Measurements from ENCODE around the gene TSPAN11.
"Not testable (repeated sequence)": the region's sequence is repeated elsewhere in the genome, so short reads cannot be mapped to it uniquely, and the experiment has no call there.

Gene TSPAN11

DNA sequence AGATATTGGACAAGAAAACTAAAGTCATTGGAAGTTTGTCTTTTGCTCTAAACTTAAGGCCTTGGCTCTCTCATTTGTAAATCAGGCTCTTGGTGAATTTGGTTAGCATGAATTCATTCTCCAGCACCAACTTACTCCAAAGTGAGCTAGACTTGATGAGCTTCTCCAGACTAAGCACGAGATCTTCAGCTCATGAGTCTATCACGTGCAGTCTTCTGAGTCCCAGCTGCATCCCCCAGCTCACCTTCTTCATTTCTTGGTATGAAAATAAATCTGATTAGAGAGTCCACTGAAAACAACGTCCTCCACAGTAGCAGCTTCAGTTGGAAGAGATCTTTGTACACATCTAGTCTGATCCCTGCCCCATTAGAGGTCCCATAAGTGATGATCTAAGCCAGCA lies 94.6 kb downstream of the TSPAN11 start:
- DNase-seq = no peak

DNA sequence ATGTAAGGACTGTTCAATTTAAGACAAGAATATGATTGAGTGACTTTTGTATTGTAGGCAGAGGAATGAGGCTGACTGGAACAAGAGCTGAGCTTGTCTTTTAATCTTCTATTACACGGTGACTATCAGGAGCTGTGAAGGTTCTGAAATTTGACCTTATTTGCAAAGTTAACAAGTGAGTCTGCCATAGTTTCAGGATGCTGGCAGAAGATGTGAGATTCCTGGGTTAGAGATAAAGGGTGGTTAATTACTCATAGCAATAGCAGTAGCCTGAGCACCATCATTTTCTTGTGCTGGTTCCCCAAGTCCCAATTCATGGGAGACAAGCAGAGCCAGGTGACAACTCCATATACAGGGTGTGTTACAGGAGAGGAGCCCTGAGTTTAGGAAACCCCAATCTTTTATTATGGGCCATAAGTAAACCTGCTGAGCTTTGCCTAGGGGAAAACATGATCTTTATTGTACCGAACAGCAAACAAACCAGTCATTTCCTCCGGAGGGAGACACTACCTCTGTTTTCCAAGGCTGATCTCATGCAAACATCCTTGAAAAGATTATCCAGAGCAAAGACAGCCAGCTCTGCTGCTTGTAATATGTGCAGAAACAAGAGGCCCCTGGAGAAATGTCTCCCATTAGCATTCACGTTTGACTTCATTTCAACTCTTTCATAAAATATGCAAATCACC lies 95.4 kb downstream of the TSPAN11 start:
- no peak for DNase-seq

DNA sequence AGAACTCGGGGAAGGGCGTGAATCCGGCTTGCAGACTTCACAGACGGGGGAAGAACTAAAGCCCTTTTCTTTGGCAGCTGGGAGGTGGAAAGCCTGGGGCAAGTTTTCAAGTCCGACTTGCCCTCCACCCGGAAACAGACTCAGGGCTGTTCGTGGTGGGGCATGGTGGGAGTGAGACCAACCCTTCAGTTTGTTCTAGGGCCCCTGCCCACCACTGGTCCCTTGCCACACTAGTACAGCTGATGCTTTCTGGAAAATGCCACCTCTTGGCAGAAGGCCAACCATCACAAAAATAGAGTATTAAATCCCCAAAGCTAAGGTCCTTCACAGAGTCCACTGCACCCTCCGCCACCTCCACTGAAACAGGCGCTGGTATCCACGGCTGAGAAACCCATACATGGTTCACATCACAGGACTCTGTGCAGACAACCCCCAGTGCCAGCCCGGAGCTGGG lies 96.8 kb downstream of the TSPAN11 start:
- no peak for DNase-seq

DNA sequence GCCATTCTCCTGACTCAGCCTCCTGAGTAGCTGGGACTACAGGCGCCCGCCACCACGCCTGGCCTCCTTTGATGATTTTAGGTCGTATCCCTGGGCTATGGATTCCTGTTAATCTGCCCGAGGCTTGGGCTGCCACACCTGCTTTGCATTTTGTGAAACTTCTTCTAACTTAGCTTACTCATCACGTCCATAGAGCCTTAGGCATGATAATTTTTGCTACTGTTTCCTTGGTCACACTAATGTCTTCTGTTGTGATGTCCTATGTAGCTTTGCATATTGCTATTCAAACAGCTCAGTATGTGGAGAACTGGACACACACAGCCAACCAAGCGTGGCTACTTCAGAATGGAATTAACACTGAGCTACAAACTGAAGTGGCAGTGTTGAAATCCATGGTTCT lies 99.7 kb downstream of the TSPAN11 start:
- DNase-seq = no peak

DNA sequence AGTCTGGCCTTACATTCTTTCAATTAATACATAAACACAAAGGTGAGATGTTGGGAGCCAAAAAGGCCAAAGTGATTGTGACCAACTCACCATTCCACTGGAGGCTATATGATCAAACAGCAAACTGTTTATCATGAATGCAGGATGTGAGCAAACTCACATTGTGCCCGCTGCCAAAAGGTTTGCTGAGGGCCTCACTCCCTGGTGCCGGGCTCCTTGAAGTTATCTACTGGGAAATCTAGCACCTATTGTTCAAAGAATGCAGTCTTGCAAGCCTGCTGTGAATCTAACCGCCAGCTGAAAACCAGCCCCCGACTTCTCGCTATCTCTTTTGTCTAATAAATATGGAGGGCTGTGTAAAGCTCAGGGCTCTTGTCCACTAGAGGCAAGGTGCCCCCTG lies 100.5 kb downstream of the TSPAN11 start:
- DNase-seq = not testable (repeated sequence)

DNA sequence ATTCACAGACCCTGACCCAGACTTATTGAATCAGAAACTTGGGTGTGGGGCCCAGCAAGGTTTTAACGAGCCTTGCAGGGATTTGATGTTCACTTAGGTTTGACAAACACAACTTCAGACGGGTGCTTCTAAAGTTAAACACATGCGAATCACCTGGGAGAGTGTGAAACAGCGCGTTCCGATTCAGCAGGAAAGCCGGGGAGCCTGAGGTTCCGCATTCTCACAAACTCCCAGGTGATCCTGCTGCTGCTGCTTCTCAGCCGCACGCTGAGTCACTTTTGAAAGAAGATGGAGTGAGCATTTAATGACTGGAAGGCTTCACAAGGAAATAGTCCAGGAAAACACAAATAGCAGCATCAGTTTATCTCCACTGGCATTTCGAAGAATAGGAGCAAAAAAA lies 102.9 kb downstream of the TSPAN11 start:
- no peak for DNase-seq

DNA sequence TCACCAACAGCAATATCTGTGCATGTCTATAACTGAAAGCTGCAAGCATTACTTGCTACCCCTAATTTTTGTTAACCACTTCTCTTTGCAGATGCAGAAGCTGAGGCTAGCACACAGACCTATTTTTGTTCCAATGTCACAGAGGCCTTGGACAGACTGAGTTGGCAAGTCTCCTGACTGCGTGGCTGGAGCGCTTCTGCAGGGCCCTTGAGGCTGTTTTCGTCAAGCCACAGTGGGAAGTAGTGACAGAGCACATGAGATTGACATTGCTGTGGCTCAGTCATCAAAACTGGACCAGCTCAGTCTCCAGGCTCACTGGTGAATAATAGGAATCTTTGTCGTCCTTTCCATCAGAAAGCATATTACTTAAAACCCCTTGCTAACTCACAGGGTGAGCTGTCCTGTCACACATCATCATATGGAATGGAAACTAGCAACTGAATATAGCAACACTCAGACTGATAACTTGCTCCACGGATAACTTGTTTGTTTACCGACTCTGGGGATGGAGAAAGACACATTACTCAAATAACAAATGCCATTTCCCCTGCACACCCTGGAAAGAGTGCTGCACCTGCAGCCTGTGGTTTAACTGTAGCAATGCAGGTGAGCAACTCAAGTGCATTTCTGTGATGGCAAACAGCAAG lies 103.5 kb downstream of the TSPAN11 start:
- no peak for DNase-seq

DNA sequence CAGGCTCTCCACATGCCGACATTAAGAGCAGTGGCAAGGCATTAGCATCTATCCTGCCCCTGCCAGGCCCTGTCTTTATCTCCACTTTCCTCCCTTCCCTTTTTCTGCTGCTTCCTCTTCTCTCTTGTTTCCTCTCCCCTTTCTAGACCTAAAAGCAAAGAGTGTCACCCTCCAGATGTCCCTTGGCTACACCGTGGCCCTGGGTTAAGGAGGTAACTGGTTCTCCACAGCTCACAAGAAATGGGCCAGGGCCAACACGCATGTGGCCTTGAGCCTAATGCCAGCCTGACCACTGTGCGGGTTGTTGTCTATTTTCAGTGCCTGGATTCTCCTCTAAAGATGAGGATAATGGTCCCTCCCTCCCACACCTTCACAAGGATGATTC lies 105.4 kb downstream of the TSPAN11 start:
- DNase-seq = no peak

DNA sequence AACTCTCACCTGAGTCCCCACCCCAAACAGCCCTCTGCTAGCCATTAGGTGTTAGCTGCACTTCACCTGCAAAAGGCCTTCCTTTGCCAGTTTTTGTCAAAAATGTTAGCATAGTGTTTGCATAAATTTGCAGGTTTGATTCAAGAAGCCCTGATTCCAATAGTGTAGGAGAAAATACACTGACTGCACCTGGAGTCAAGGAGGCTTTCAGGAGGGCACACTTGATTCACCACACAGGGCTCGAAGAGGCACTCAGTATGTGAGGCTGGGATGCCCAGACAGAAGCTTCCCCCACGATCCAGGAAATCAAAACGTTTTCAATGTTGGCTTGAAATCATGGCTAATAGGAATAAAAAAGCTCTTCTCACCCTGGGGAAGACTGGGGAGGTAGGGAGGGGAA lies 106.6 kb downstream of the TSPAN11 start:
- no peak for DNase-seq

DNA sequence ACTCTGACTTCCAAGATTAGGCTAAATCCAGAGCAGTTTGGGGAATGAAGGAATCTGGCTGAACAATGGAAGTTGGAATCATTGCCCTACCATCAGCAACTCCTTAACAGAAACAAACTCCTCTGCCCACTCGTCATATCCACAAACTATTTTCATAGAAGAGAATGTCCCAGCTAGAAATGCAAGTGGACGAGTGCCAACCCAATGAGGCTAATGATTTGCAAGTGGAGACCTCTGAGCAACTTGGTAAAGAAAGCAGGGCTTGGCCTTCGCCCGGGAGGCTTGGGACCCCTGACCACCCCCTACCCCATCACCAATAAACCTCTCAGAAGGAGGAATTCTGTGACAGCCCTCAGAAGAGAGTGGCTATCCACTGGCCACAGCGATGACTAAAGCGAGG lies 107.1 kb downstream of the TSPAN11 start:
- no peak for DNase-seq

DNA sequence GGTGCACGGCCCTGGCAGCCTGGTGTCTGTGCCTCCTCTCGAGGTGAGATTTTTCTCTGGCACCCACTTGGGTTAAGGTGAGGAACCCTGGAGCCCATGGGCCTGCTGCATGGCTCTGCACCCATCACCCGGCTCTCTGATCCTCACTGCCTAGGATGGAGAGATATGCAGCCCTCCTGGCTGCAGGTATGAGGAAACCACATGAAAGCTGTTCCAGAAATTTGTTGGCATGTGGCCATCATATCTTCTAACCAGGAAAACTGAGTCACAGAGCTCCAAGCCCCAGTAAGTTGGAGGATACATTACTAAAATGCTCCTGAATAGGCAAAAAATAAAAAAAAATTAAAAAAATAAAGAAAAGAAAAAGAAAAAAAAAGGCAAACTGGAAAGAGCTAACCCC lies 107.8 kb downstream of the TSPAN11 start:
- DNase-seq = no peak

DNA sequence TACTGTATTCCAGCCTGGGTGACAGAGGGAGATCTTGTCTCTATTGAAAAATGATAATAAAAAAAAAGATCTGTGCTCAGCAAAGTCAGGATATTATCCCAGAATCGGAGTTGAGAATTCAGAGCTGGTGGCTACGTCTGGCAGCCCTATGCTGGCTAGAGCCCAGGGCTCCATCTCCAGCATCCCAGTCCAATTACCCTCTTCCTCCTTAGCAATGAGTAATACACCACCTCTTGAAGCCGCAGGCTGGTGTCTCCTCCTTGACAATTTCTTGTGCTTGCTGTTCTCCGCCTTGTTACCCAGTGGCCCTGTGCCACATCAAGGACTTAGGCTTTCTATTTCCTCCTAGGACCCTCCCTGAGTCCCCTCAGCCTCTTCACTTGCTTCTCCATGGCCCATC lies 108.7 kb downstream of the TSPAN11 start:
- DNase-seq = no peak

DNA sequence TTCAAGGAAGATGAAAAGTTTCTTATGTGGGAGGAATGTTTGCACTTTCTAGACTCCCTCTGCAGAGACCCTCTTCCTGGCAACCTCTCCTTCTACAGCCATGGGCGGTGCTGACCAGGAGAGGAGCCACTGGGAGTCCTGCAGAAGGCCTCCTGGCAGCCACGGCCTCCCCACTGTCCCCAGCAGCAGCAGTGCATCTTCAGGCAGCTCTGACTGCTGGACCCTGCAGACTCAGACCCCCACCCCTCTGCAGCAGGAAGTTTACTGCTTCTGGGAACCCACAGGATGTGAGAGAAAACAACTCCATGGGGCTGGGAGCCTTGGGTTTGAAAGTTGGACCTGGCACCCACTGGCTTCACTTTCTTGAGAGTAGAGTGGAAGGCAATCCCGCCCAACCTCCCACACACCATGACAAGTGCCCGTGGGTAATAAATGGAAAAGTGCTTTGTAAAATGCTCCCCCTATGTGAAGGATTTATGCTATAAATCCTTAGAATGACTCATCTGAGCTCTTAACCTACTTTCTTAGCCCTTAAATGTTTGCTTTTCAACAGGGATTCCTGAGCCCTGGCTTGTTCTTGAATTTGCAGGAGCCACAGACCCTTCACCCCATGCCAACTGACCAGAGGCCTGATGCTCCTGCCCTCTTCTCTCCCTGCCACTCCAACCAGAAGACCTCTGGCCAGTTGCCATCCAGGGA lies 109.6 kb downstream of the TSPAN11 start:
- DNase-seq = no peak

DNA sequence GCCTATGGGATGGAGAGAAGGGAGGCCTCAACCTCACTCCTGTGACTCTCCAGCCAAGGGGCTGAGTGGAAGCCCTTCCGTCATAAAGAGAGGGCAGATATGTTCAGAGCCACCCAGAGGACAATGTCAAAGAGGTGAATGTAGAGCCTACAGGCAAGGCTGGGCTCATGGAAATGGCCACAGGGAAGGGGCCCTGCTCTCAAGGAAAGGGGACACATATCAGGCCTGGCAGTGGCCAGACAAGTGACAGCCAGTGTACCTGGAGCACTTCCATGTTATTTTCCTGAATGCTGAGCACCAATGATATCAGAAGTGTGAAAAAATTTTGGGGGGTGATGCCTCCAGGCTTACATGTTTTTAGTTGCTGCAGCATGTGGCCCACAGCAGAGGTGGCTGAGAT lies 110.5 kb downstream of the TSPAN11 start:
- DNase-seq = no peak

DNA sequence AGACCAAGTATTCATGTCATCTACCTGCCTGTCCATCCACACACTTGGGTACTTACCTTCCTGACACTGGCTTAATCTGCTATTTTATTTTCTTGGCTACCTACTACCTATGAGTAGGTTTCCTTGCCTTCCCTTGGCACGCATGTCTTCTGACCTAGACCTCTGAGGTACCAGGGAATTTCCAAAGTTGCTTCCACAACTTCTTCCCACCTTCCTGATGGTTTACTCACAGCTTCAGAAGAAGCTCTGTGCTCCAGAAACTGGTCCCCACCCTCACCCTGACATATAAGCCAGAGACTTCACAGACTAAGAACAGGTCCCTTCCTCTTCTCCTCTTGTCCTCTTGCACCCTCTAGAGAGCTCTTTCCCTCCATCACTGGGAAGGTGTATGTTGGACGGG lies 111.4 kb downstream of the TSPAN11 start:
- no peak for DNase-seq

DNA sequence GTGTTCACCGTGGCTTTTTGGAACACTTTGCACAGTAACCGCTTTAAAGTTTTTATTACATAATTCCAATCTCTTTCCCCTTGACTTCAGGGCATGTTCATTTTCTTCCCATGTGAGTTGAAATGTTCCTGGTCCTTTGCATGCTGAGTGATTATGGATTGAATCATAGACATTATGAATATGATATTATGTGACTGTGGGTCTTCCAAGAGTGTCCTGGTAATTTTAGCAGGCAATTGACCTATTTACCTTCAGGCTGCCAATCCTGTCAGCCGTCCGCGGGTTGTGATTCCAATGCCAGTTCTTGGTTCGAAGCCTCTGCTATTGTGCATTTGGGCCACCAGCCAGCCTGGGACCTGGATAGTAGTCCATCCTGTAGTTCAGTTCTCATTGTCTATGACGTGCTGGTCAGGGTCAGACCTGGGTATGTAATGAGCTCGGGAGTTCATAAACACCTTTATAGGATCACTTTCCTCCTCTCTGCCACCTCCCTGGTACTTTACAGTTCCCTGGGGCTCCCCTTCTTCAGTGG lies 114.6 kb downstream of the TSPAN11 start:
- no peak for DNase-seq
